ENCODE measurements around the gene NTRK2.

The NTRK2 gene

GRCh38 chr9:84669288-84670137, at the start of gene NTRK2:
NTRK2 (plus strand) TSS chr9:84669729; CDS start chr9:84670749, 1,020 bp downstream.
- peak; percentile 12 for DNase-seq (ENCODE audit: low read depth)

DNA sequence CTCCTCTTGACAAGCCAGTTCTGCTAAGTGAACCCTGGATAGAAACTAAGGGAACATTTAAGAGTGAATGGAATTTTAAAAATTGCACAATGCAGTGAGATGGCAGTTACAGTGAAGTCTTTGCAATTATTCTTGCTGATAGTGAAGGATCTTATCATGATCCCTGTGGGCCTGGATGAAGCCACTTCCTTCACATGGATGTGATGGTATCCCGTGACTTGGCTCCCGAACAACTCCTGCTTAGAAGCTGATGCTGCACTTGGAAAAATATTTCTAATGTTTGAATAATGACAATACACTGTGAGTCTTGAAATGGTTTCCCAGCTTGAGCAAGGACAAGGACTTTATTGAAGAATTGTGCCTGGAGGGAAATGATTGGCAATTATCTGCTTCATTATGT, 49.2 kb upstream of the NTRK2 start:
- no peak for DNase-seq (ENCODE audit: low read depth)

- no peak for DNase-seq (ENCODE audit: low read depth)
Measured at GRCh38 chr9:84621811-84622210, 47.7 kb upstream of the NTRK2 start.

GRCh38 chr9:84622981-84623380, 46.5 kb upstream of the NTRK2 start:
- no peak for DNase-seq (ENCODE audit: low read depth)

GRCh38 chr9:84636436-84636835, 33.1 kb upstream of the NTRK2 start:
- DNase-seq (ENCODE audit: low read depth) = no peak

GRCh38 chr9:84642553-84643141, 26.9 kb upstream of the NTRK2 start:
- DNase-seq (ENCODE audit: low read depth) = no peak

DNA sequence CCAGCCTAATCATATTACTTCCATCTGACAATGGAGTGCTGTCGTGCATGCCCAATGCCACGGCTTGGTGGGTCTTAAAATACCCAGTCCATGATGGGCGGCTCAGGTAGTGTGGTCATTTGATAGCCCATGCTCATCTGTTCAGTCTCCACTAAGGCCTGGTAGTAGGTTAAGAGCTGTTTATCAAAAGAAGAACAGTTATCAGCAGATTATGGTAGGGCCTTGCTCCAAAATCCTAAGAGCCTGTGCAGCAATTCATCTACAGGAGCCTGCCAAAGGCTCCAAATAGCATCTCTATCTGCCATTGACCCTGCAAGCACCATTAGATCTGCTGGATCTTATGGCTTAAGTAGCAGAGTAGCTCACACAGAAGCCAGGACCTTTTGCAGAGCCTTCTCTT, 21.8 kb upstream of the NTRK2 start:
- no peak for DNase-seq (ENCODE audit: low read depth)

GRCh38 chr9:84652496-84653120, 16.9 kb upstream of the NTRK2 start:
- no peak for DNase-seq (ENCODE audit: low read depth)

- no peak for DNase-seq (ENCODE audit: low read depth)
Measured at GRCh38 chr9:84655447-84655846, 14.1 kb upstream of the NTRK2 start.

GRCh38 chr9:84659313-84659712, 10.2 kb upstream of the NTRK2 start:
- DNase-seq (ENCODE audit: low read depth) = no peak

- DNase-seq (ENCODE audit: low read depth) = no peak
Measured at GRCh38 chr9:84659773-84660172, 9.8 kb upstream of the NTRK2 start.

GRCh38 chr9:84667571-84668195, 1.8 kb upstream of the NTRK2 start:
- peak; percentile 45 for DNase-seq (ENCODE audit: low read depth)

DNA sequence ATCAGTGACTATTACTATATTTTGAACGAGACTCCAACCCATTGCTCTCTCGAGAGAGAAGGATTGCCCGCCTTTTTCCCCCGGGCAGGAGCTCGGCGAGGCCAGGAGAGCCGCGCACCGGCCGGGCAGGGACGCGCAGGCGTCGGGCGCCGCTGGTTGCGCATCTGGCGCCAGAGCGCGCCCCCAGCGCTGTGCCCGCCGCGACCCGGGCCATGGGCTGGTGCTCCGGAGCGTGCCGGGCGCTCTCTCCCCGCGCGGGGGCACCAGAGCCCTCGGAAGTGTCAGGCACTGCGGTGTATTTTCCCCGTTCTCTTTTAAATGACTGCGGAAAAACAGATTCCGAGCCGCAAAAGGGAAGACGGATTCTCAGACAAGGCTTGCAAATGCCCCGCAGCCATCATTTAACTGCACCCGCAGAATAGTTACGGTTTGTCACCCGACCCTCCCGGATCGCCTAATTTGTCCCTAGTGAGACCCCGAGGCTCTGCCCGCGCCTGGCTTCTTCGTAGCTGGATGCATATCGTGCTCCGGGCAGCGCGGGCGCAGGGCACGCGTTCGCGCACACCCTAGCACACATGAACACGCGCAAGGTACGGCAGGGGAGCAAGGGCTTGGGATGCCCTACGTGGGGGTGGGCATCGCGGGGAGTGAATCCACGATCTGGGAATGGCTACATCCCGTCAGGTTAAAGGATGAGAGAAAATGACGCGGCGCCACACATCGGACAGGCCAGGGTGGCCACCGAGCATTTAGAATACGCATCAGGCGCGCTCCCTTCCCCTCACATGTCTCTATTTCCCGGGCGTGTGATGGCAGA, 1.1 kb upstream of the NTRK2 start:
- DNase-seq (ENCODE audit: low read depth) = peak; percentile 25

DNA sequence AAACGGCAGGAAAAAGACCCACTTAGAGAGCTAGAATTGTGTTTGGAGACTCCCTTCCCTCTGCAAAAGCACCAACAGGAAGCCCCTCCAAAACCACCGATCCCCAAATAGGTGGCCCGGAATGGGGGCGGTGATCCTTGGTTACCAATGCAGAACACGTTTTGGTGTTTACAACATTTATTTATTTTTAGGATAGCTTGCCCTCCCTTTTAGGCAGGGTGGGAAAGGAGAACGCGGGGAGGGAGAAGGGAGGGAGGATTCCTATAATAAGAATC, 579 bp upstream of the NTRK2 start:
- no peak for DNase-seq (ENCODE audit: low read depth)

DNA sequence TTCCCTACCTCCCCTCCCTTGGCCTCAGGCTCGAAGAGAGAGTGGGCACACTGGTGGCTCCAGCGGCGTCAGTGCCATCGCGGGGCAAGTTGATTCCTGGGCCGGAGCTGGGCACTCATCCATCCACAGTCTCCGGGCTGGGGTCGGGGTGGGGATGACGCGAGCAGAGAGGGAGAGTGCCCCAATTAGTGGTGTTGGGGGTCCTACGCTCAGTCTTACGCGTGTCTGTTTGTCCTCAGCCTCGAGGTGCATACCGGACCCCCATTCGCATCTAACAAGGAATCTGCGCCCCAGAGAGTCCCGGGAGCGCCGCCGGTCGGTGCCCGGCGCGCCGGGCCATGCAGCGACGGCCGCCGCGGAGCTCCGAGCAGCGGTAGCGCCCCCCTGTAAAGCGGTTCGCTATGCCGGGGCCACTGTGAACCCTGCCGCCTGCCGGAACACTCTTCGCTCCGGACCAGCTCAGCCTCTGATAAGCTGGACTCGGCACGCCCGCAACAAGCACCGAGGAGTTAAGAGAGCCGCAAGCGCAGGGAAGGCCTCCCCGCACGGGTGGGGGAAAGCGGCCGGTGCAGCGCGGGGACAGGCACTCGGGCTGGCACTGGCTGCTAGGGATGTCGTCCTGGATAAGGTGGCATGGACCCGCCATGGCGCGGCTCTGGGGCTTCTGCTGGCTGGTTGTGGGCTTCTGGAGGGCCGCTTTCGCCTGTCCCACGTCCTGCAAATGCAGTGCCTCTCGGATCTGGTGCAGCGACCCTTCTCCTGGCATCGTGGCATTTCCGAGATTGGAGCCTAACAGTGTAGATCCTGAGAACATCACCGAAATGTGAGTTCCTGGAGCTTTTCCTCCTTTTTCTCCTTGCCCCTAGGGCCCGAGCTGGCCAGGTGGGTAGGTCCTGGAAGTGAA, 861 bp downstream of the NTRK2 start:
- no peak for DNase-seq (ENCODE audit: low read depth)

DNA sequence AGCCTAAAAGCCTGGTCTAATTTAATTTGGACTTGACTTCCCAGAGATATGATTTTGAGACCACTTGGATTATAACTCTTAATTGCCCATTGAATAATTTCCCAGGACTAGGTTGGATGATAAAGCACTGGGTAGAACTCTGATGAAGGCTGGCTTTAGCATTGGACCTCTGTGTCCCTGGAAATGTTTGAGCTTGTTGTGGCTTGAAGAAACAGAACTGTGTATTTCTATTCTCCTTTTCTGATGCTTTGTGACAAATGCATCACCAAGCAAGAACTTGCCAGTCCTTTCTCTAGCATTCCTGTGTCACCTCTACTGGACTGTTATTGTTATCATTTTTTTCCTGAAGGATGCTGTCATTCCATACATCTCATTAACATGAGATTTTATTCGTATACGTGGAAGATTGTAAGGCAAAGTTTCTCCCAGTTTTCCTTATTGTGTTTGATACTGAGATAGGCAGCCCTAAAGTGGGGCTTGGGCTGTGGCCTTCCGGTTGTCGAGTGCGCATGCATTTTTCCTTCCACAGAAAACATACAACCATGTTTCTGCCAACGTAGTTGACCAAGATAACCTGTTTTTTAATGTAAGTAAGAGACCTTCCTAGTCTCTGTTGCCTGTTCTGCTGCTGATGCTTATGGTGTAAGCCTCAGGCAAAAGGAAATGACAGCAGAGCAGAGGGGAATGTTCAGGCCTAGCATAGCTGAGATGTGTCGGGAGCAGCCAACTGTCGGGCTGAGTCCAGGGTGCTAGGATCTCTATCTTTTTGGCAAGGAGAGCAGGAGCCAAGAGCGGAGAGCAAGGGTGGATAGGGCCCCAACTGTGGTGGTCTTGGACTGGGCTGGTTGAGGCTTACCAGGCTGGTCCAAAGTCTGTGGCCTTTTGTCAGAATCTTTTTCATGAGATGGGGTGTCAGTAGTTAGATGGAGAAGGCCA, 2.3 kb downstream of the NTRK2 start:
- no peak for DNase-seq (ENCODE audit: low read depth)

DNA sequence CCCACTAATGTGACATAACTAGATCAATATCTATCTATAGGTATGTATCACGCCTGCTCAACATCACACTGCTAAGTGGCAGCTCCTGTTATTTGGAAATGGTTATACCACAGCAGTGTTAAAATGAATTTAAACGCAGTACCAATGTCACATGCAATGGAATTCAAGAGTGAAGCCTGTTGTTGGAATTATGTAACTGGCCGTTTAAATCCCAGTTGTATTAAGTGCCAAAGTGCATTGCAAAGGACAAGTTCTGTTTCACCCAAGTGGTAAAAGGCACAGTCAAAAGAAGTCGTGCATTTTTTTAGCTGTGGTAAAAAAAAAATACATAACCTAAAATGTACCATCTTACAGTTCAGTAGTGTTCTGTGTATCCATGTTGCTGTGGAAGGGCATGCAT, 4.3 kb downstream of the NTRK2 start:
- DNase-seq (ENCODE audit: low read depth) = no peak

DNA sequence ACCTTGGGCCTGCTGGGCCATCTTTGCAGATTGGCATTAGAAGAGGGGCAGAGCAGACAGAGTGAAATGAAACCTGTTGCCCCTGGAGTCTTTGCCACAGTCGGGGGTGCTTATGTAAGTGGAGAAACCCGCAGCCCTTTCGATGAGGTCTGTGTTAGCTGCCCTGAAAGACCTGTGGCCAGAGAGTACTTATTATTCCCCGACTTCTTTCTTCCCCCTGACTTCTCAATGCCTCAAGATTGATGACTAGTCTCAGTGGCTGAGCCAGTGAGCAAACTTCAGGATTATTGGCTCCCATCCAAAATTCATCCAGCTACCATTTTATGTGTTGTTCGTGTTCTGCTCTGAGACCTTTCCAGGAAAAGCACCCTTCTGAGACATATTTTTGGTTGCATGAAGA, 7.6 kb downstream of the NTRK2 start:
- DNase-seq (ENCODE audit: low read depth) = no peak

DNA sequence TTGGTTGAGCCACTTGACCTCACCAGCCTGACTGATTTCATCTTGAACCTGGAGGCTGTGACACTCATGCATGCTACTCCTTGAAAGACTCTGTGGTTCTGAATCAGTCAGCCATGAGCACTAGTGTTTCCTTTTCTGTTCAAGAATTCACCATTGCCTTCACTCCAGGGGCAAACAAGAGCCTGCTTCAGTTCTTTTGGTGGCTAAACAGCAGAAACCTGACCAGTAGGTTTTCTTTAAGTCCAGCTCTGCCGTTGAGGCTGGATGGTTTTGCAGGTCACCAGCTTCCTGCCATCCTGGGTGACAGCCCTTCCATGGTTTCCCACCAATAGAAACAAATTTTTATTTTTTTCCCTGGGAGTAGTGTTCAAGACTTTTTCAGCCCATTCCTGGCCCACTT, 10.0 kb downstream of the NTRK2 start:
- no peak for DNase-seq (ENCODE audit: low read depth)
